Measurements from ENCODE around the gene CST9. TPM values are rescaled to one million over a fixed set of nuclear protein-coding genes. Genes with fewer than 3 reads are reported as not detected.

The CST9 gene
- total RNA-seq, 4 donors from 2014 or later, result not detected

GRCh38 chr20:23565503-23566045, 40.1 kb downstream of the CST9 start:
- H3K27me3 ChIP-seq, result no peaks in the 10 kb centered on the region
- TF ChIP-seq CTCF (IDR thresholded peaks at IDR 0.05) (no peak), POLR2A (IDR thresholded peaks at IDR 0.05) (no peak)
- peaks cover 0 to 8% (median 0%) of the 10 kb centered on the region in 4 donors for H3K9me3 ChIP-seq
- DNase-seq, result no peak
- no peaks in the 10 kb centered on the region for H3K4me1 ChIP-seq
- no peak overlapping the region for H3K4me3 ChIP-seq
- H3K27ac ChIP-seq, result no peak overlapping the region
- H3K36me3 ChIP-seq, result no peaks in the 10 kb centered on the region

- no peaks in the 10 kb centered on the region for H3K4me1 ChIP-seq
- H3K27ac ChIP-seq, result no peak overlapping the region
- H3K4me3 ChIP-seq, result no peak overlapping the region
- no peaks in the 10 kb centered on the region for H3K27me3 ChIP-seq
- TF ChIP-seq CTCF (IDR thresholded peaks at IDR 0.05), result no peak
- no peak for TF ChIP-seq POLR2A (IDR thresholded peaks at IDR 0.05)
- no peak for DNase-seq
- no peaks in the 10 kb centered on the region for H3K36me3 ChIP-seq
- peaks cover 0 to 8% (median 0%) of the 10 kb centered on the region in 4 donors for H3K9me3 ChIP-seq
Measured at GRCh38 chr20:23564927-23565326, 40.8 kb downstream of the CST9 start.

- DNase-seq, result no peak
- peaks cover 0 to 8% (median 0%) of the 10 kb centered on the region in 4 donors for H3K9me3 ChIP-seq
- no peaks in the 10 kb centered on the region for H3K4me1 ChIP-seq
- no peak for TF ChIP-seq POLR2A (IDR thresholded peaks at IDR 0.05)
- TF ChIP-seq CTCF (IDR thresholded peaks at IDR 0.05), result no peak
- no peaks in the 10 kb centered on the region for H3K27me3 ChIP-seq
- H3K36me3 ChIP-seq, result no peaks in the 10 kb centered on the region
- no peak overlapping the region for H3K27ac ChIP-seq
- H3K4me3 ChIP-seq, result no peak overlapping the region
Measured at GRCh38 chr20:23562721-23563342, 42.9 kb downstream of the CST9 start.

GRCh38 chr20:23554401-23554800, 51.3 kb downstream of the CST9 start:
- TF ChIP-seq CTCF (IDR thresholded peaks at IDR 0.05) (no peak), POLR2A (IDR thresholded peaks at IDR 0.05) (no peak)
- Histone ChIP-seq H3K36me3 (no peaks in the 10 kb centered on the region), H3K27ac (no peak overlapping the region), H3K27me3 (no peaks in the 10 kb centered on the region), H3K9me3 (no peaks in the 10 kb centered on the region), H3K4me3 (no peak overlapping the region), H3K4me1 (no peaks in the 10 kb centered on the region)
- no peak for DNase-seq

Other genes starting within 250 kb of the CST9 start
- gene GZF1, start 243.7 kb downstream of the CST9 start, total RNA-seq, result 10 to 100 TPM in 1 of 4 donors, 1 to 10 TPM in 3; 5.8 to 14.5 (median 7.9) TPM
- gene NAPB, start 184.4 kb downstream of the CST9 start, total RNA-seq, result 10 to 100 TPM in 3 of 4 donors, 1 to 10 TPM in 1; 7.4 to 13.9 (median 11.9) TPM
- gene CSTL1, start 166.2 kb downstream of the CST9 start, total RNA-seq, result not detected
- not detected for gene CST11, start 153.0 kb downstream of the CST9 start, total RNA-seq
- gene CST8, start 114.8 kb downstream of the CST9 start, total RNA-seq, result not detected
- not detected for gene CST9L, start 37.4 kb downstream of the CST9 start, total RNA-seq
- gene CST3, start 32.0 kb upstream of the CST9 start, total RNA-seq, result 1,000 to 10,000 TPM in 2 of 4 donors, 100 to 1,000 TPM in 2; 221 to 1,587 (median 1,027) TPM
- gene CST4, start 83.1 kb upstream of the CST9 start, total RNA-seq, result not detected
- gene CST1, start 145.0 kb upstream of the CST9 start, total RNA-seq, result not detected
- not detected for gene CST2, start 220.8 kb upstream of the CST9 start, total RNA-seq